Keratinocyte (primary cell): ENCODE measurements around the gene GLT1D1.

Source experiments
- EZH2 ChIP-seq: IDR thresholded peaks from one replicate; pipeline ENCODE4 v1.6.1; 2012; ENCODE audit warnings: inconsistent platforms, mild to moderate bottlenecking, low read length, moderate library complexity
- TF ChIP-seq, protein P1 (sequence below), 3 experiments: IDR thresholded peaks in 1 of 3; conservative IDR thresholded peaks in 1 of 3; optimal IDR thresholded peaks in 1 of 3; 2 replicates in 2 of 3; 3 replicates in 1 of 3; pipeline versions ENCODE3 to v1.5.1; 2011; ENCODE audit warnings: low read length in 3 of 3, mild to moderate bottlenecking in 3 of 3, moderate library complexity in 2 of 3, control low read depth in 1 of 3, inconsistent platforms in 1 of 3; ENCODE audit not compliant: insufficient read depth in 2 of 3; ENCODE audit errors: extremely low read depth in 1 of 3

DNA sequence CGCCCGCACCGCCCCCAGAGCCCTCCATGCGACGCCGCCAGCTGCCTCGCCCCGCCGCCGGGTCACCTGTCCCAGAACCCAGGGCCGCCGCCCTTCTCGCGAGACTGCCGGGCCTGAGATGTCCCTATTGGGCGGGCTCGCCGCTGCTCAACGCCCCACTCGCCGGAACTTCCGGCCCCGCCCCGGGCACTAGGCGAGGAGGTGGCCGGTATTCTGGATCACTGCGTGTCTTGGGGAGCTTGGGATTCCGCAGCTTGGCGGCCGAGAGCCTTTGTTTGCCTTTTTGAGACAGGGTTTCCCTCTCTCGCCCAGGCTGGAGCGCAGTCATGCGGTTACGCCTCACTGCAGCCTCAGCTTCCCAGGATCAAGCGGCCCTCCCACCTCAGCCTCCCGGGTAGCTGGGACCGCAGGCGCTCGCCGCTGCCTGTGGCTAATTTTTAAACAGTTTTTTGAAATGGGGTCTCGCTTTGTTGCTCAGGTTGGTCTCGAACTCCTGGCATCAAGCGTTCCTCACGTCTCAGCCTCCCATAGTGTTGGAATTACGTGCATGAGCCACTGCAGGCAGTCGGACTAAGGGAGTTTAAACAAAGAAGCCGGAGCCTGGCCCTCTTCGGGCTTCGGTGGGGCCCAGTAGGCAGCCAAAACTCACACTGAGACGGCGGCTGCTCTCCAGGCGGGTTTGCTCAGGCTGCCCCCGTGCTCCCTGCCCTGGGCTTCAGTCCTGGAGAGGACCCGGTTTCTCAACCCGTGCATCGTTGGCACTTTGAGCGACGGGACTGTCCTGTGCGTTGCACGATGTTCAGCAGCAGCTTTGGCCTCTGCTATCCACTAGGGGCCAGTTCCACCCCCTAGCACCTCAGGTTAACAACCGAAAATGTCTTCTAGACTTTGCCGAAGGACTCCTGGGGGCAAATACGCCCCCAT, 29.1 kb upstream of the GLT1D1 start, which contains the start of gene SLC15A4:
- TF ChIP-seq, protein P1, sequence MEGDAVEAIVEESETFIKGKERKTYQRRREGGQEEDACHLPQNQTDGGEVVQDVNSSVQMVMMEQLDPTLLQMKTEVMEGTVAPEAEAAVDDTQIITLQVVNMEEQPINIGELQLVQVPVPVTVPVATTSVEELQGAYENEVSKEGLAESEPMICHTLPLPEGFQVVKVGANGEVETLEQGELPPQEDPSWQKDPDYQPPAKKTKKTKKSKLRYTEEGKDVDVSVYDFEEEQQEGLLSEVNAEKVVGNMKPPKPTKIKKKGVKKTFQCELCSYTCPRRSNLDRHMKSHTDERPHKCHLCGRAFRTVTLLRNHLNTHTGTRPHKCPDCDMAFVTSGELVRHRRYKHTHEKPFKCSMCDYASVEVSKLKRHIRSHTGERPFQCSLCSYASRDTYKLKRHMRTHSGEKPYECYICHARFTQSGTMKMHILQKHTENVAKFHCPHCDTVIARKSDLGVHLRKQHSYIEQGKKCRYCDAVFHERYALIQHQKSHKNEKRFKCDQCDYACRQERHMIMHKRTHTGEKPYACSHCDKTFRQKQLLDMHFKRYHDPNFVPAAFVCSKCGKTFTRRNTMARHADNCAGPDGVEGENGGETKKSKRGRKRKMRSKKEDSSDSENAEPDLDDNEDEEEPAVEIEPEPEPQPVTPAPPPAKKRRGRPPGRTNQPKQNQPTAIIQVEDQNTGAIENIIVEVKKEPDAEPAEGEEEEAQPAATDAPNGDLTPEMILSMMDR (optimal IDR thresholded peaks at IDR 0.05 in 1 of 3, IDR thresholded peaks at IDR 0.05 in 1 of 3, conservative IDR thresholded peaks at IDR 0.05 in 1 of 3; ENCODE audit: extremely low read depth in 1 of 3, insufficient read depth in 2 of 3, low read length in 3 of 3): peak in 1 of 3 experiments; percentile 26
- no peak for TF ChIP-seq EZH2
